Measurements from ENCODE around the gene AOC3. TPM values are rescaled to one million over a fixed set of nuclear protein-coding genes. Genes with fewer than 3 reads are reported as not detected.
A peak's percentile ranks its signal among the peaks of the same experiment; 100 is the strongest.

The AOC3 gene
- total and polyA plus RNA-seq, 2 of the 13 experiments (the other 11 are each of a cell fraction or from before 2014, with no cell fraction given), result 8.7 to 51.7 TPM

- peak; percentile 91; the same call in 1 of the 2 replicates for TF ChIP-seq ZMAT3 (CRISPR knock-in tag; conservative IDR thresholded peaks at IDR 0.05)
- TF ChIP-seq HNF4G (IDR thresholded peaks at IDR 0.05; ENCODE audit: borderline replicate concordance, low read depth, low read length), result peak; percentile 97
- TF ChIP-seq HNF4G (CRISPR knock-in tag; IDR thresholded peaks at IDR 0.05; ENCODE audit: borderline replicate concordance, low read depth), result peak; percentile 92
- 0 out of 2 replicates have a peak, but pooled peaks have one; percentile 21 for TF ChIP-seq ZBTB43 (CRISPR knock-in tag; conservative IDR thresholded peaks at IDR 0.05)
- 0 out of 2 replicates have a peak, but pooled peaks have one; percentile 31 for TF ChIP-seq XBP1 (CRISPR knock-in tag; IDR thresholded peaks at IDR 0.05)
- TF ChIP-seq ZFP82 (CRISPR knock-in tag; IDR thresholded peaks at IDR 0.05; ENCODE audit: borderline replicate concordance), result peak; percentile 87; the same call in 1 of the 2 replicates
- TF ChIP-seq, protein P1, sequence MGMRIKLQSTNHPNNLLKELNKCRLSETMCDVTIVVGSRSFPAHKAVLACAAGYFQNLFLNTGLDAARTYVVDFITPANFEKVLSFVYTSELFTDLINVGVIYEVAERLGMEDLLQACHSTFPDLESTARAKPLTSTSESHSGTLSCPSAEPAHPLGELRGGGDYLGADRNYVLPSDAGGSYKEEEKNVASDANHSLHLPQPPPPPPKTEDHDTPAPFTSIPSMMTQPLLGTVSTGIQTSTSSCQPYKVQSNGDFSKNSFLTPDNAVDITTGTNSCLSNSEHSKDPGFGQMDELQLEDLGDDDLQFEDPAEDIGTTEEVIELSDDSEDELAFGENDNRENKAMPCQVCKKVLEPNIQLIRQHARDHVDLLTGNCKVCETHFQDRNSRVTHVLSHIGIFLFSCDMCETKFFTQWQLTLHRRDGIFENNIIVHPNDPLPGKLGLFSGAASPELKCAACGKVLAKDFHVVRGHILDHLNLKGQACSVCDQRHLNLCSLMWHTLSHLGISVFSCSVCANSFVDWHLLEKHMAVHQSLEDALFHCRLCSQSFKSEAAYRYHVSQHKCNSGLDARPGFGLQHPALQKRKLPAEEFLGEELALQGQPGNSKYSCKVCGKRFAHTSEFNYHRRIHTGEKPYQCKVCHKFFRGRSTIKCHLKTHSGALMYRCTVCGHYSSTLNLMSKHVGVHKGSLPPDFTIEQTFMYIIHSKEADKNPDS (CRISPR knock-in tag; IDR thresholded peaks at IDR 0.05), result peak; percentile 21; the same call in 1 of the 2 replicates
- 0 out of 2 replicates have a peak, but pooled peaks have one; percentile 24 for TF ChIP-seq ZNF143 (CRISPR knock-in tag; IDR thresholded peaks at IDR 0.05)
- TF ChIP-seq JUN (CRISPR knock-in tag; IDR thresholded peaks at IDR 0.05), result peak; percentile 51; the same call in 1 of the 2 replicates
- TF ChIP-seq ZNF510 (CRISPR knock-in tag; IDR thresholded peaks at IDR 0.05; ENCODE audit: low read depth), result peak; percentile 88
- peak; percentile 34; the same call in 1 of the 2 replicates for TF ChIP-seq HMG20A (CRISPR knock-in tag; IDR thresholded peaks at IDR 0.05; ENCODE audit: borderline replicate concordance)
- no peak for TF ChIP-seq AKAP8 (CRISPR knock-in tag; IDR thresholded peaks at IDR 0.05)
- no peak for TF ChIP-seq ARID5B (CRISPR knock-in tag; IDR thresholded peaks at IDR 0.05)
- no peak for TF ChIP-seq CHD2 (IDR thresholded peaks at IDR 0.05; ENCODE audit: low read depth, low read length)
- TF ChIP-seq CSRNP1 (CRISPR knock-in tag; IDR thresholded peaks at IDR 0.05), result no peak
- TF ChIP-seq TOPORS (CRISPR knock-in tag; IDR thresholded peaks at IDR 0.05), result no peak
- peak; percentile 81 for TF ChIP-seq GABPB1 (CRISPR knock-in tag; IDR thresholded peaks at IDR 0.05)
- 0 out of 2 replicates have a peak, but pooled peaks have one; percentile 51 for TF ChIP-seq ZSCAN25 (CRISPR knock-in tag; IDR thresholded peaks at IDR 0.05)
- no peak for TF ChIP-seq EED (CRISPR knock-in tag; IDR thresholded peaks at IDR 0.05)
Measured at GRCh38 chr17:42853968-42854790, 3.2 kb downstream of the AOC3 start (continued).

Data from HepG2 (cell line).